ENCODE results near the gene ZNF592.

- TF ChIP-seq CTCF (IDR thresholded peaks at IDR 0.05; ENCODE audit: poor library complexity, severe bottlenecking) (no peak), EZH2 (IDR thresholded peaks at IDR 0.05; ENCODE audit: borderline replicate concordance, insufficient read depth, low read length, poor library complexity, severe bottlenecking) (no peak), POLR2AphosphoS5 (IDR thresholded peaks at IDR 0.05) (peak; percentile 83), REST (IDR thresholded peaks at IDR 0.05; ENCODE audit: borderline replicate concordance) (peak; percentile 54), MXI1 (conservative IDR thresholded peaks at IDR 0.05; ENCODE audit: poor library complexity, severe bottlenecking) (peak; percentile 81)
These were observed 32.2 kb upstream of the ZNF592 start, which contains the start of gene SEC11A for GRCh38 chr15:84716036-84716732.
